Activated CD4-positive, CD25-positive, alpha-beta regulatory T cell treated with anti-CD3 and anti-CD28 coated beads, Interleukin-2, amount 50 U/mL, for 24 hours (primary cell): Measurements from ENCODE around the gene ARHGAP27.
"Not testable (repeated sequence)": the region's sequence is repeated elsewhere in the genome, so short reads cannot be mapped to it uniquely, and the experiment has no call there.

Experiments used
- ATAC-seq, 2 donors: fragments of 150-1000 bp; cut with Tn5 transposase; one replicate each; pipeline ENCODE4 v1.10.0; 2021; ENCODE audit warnings: mild to moderate bottlenecking in 1 of 2, moderate library complexity in 1 of 2

ARHGAP27 gene

GRCh38 chr17:45432405-45433158, at the start of gene ARHGAP27:
Gene ARHGAP27 (minus strand): TSS chr17:45432870. CDS start chr17:45430279, 2,591 bp downstream.
- ATAC-seq: no peak

- ATAC-seq: not testable (repeated sequence)
Measured at GRCh38 chr17:45482317-45482716, 49.6 kb upstream of the ARHGAP27 start.

- not testable (repeated sequence) for ATAC-seq
Measured at GRCh38 chr17:45475436-45475835, 42.8 kb upstream of the ARHGAP27 start.

DNA sequence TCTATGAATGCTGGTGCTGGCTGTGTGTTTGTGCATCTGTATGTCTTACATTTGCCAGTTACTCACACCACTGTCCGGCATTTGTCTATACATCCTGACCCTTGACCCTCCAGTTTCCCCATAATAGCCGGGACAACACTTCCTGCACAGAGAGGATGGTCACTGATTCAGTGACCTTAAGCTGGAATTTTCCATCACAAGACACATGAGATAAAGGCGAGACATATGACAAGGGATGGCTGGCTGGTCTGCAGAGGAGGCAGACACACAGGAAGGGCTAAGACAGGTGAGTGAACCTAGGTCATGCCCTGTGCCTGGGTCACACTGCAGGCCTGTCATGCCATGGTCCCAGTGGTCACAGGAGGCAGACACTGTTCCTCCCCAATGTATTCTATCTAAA, 39.6 kb upstream of the ARHGAP27 start:
- not testable (repeated sequence) for ATAC-seq

- not testable (repeated sequence) for ATAC-seq
Measured at GRCh38 chr17:45469204-45469563, 36.5 kb upstream of the ARHGAP27 start.

- not testable (repeated sequence) for ATAC-seq
Measured at GRCh38 chr17:45468293-45469203, 35.9 kb upstream of the ARHGAP27 start.

- ATAC-seq: peak; percentile 98 to 99
Measured at GRCh38 chr17:45461524-45462327, 29.1 kb upstream of the ARHGAP27 start.

- ATAC-seq: not testable (repeated sequence)
Measured at GRCh38 chr17:45460422-45460821, 27.8 kb upstream of the ARHGAP27 start.

- ATAC-seq: not testable (repeated sequence)
Measured at GRCh38 chr17:45454341-45454740, 21.7 kb upstream of the ARHGAP27 start.

DNA sequence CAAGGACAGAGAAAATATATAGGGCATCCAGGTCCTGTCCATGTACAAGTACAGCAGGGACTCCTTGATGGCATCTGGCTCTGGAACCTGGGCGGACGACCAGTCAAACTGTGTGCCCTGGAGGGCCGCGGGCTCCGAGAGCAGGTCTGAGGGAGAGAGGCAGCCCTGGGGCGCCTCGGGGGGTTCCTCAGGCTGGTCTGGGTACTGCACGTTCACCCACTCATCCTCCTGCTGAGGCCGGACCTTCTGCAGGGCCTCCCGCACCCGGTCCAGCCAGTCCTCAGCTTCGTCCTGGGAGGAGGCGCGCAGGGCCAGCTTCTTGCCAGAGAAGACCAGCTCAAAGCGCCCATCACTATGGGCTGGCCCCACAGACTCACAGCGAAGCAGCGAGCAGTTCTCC, 21.1 kb upstream of the ARHGAP27 start:
- ATAC-seq: not testable (repeated sequence)

GRCh38 chr17:45453225-45453534, 20.5 kb upstream of the ARHGAP27 start:
- ATAC-seq: not testable (repeated sequence)

GRCh38 chr17:45452329-45453224, 19.9 kb upstream of the ARHGAP27 start:
- ATAC-seq: not testable (repeated sequence)

DNA sequence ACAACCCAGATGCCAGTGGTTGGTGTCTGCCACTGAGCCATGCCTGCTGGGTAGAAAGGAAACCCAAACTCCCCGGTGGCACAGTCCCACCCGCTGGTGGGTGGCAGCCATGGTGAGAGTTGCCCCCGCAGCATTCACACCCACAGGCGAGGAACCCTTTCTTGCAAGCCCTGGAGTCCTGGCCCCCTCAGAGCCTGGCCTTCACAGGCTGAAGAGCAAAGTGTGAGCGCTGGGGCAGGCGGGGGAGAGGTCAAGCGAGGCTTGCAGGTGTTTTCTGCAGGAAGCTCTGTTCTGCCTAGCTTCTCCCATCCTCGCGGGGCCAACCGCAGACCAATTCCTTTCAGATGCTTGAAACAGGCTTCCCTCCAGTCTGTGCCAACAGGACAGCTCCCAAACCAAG, 19.0 kb upstream of the ARHGAP27 start:
- not testable (repeated sequence) for ATAC-seq

DNA sequence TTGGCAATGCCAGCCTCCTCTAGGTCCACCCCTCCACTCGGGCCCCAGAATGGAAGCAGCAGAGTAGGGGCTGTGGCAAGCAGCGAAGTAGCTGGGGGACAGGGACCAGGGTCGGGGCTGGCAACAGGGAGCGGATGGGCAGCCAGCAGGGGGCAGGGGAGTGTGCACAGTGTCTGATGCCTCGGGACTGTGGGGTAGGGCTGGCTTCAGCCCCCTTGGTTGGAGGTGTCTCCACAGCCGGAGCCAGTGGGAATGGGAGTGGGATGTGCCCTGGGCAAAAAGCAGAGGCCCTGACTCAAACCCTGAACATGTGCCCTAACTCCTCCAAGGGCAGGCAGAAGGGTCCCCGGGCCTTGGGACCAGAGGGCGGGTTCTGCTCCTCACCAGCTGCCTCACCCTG, 18.5 kb upstream of the ARHGAP27 start:
- no peak for ATAC-seq

GRCh38 chr17:45449708-45450329, 17.1 kb upstream of the ARHGAP27 start:
- not testable (repeated sequence) for ATAC-seq

- not testable (repeated sequence) for ATAC-seq
Measured at GRCh38 chr17:45449260-45449659, 16.6 kb upstream of the ARHGAP27 start.

GRCh38 chr17:45448483-45448882, 15.8 kb upstream of the ARHGAP27 start:
- not testable (repeated sequence) for ATAC-seq

DNA sequence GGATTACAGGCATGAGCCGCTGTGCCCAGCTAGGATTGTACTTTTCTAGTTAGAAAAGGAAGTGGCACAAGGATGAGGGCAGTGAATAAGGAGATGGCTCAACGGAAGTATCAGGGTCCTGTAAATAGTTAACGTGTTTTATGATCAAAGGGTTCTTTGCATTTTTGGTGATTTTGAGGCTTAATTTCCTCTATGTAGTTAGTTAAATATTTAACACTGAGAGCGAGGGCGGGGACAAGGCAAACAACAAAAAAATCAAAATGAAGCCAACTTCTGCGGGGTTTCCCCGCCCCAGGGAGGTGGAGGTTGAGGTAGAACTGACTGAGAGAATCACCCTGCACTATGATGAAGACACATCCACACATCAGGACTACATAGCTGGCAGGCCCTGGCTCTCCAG, 15.4 kb upstream of the ARHGAP27 start:
- not testable (repeated sequence) for ATAC-seq

DNA sequence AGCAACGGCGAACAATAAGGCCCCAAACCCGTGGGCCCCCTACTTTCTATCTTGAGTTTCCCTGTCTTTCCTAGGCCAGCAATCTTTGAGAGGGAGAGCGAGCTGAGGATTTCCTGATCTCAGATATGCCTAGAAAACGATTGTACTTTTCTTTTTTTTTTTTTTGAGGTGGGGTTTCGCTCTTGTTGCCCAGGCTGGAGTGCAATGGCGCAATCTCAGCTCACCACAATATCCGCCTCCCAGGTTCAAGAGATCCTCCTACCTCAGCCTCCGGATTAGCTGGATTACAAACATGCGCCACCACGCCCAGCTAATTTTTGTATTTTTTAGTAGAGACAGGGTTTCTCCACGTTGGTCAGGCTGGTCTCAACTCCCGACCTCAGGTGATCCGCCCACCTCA, 15.0 kb upstream of the ARHGAP27 start:
- ATAC-seq: not testable (repeated sequence)

DNA sequence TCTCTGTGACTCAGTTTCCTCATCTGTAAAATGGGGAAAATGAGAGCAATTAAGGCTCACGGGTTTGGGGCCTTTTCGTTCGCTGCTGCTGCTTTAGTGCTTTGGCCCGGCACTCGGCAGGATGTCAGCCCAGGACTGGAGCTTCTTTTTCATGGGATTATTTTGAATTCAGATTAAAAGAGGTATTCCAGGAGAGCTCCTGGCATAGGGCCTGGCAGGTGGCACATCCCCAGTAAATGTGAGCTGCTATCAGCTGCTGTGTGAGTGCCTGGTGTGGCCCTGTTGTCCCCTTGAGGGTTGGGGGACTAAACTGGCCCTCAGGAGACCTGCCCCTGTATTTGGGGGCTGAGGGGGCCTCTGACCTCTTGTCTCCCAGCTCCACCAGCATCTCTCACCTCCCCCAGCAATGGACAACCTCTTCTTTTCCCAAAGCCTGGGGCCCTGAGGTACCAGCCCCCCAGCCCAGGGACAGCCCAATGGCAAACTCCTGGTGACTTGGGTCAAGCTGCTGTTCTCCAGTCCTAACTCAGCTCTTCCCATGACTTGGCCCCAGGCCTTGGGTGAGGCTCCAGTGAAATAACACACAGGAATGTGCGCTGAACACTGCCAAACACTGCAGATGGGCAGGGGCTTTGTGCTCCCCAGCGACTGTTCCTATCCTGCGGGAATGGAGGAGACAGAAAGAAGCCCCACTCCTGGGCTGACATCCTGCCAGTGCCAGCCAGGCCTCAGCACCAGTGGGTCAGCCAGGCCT, 14.4 kb upstream of the ARHGAP27 start:
- ATAC-seq: not testable (repeated sequence)
